HG03196 (cell line): ENCODE measurements around the gene IGSF3.
"Not testable (repeated sequence)": the region's sequence is repeated elsewhere in the genome, so short reads cannot be mapped to it uniquely, and the experiment has no call there.

Source experiments
- ATAC-seq: cut with Tn5 transposase; IDR thresholded peaks from one replicate; pipeline ENCODE4 v1.9.1; 2021; ENCODE audit not compliant: unreplicated experiment

Gene IGSF3

GRCh38 chr1:116664366-116664977 is 3.1 kb downstream of the IGSF3 start:
- ATAC-seq, result no peak

GRCh38 chr1:116663821-116664220 is 3.7 kb downstream of the IGSF3 start:
- ATAC-seq, result no peak

GRCh38 chr1:116661633-116662032 is 5.9 kb downstream of the IGSF3 start:
- no peak for ATAC-seq

GRCh38 chr1:116658645-116659044 is 8.9 kb downstream of the IGSF3 start:
- ATAC-seq, result not testable (repeated sequence)

- ATAC-seq, result not testable (repeated sequence)
Measured at GRCh38 chr1:116657836-116658235, 9.7 kb downstream of the IGSF3 start.

- ATAC-seq, result no peak
Measured at GRCh38 chr1:116654351-116654750, 13.2 kb downstream of the IGSF3 start.

GRCh38 chr1:116652598-116652997 is 14.9 kb downstream of the IGSF3 start:
- ATAC-seq, result not testable (repeated sequence)

- ATAC-seq, result not testable (repeated sequence)
Measured at GRCh38 chr1:116650781-116651180, 16.8 kb downstream of the IGSF3 start.

- not testable (repeated sequence) for ATAC-seq
Measured at GRCh38 chr1:116649041-116649440, 18.5 kb downstream of the IGSF3 start.

GRCh38 chr1:116648325-116648724 is 19.2 kb downstream of the IGSF3 start:
- not testable (repeated sequence) for ATAC-seq

GRCh38 chr1:116647186-116647585 is 20.3 kb downstream of the IGSF3 start:
- ATAC-seq, result not testable (repeated sequence)

- ATAC-seq, result not testable (repeated sequence)
Measured at GRCh38 chr1:116646673-116647170, 20.8 kb downstream of the IGSF3 start.

GRCh38 chr1:116645802-116646672 is 21.5 kb downstream of the IGSF3 start:
- ATAC-seq, result not testable (repeated sequence)

- not testable (repeated sequence) for ATAC-seq
Measured at GRCh38 chr1:116644993-116645392, 22.5 kb downstream of the IGSF3 start.

GRCh38 chr1:116644096-116644495 is 23.4 kb downstream of the IGSF3 start:
- not testable (repeated sequence) for ATAC-seq

- not testable (repeated sequence) for ATAC-seq
Measured at GRCh38 chr1:116643281-116643751, 24.2 kb downstream of the IGSF3 start.

- not testable (repeated sequence) for ATAC-seq
Measured at GRCh38 chr1:116642311-116643280, 24.9 kb downstream of the IGSF3 start.

GRCh38 chr1:116637583-116637982 is 29.9 kb downstream of the IGSF3 start:
- not testable (repeated sequence) for ATAC-seq

GRCh38 chr1:116636584-116636983 is 30.9 kb downstream of the IGSF3 start:
- ATAC-seq, result not testable (repeated sequence)

GRCh38 chr1:116634386-116634785 is 33.1 kb downstream of the IGSF3 start:
- not testable (repeated sequence) for ATAC-seq
